Left lung (tissue), 10 donors: ENCODE data around the gene AAMP. TPM values are rescaled to one million over a fixed set of nuclear protein-coding genes. Genes with fewer than 3 reads are reported as not detected.

Experiments used
- ATAC-seq: fragments of 200-7000 bp; cut with Tn5 transposase; one replicate; pipeline ENCODE4 v1.9.1; 2020; ENCODE audit warnings: moderate library complexity
- DNase-seq, 4 donors: peaks; one replicate each; pipeline ENCODE4 v3.0.0-alpha.2; 2013 to 2020
- H3K27ac ChIP-seq, 2 donors: fragments of 200-600 bp; sonication (generic) in 1 of 2; one replicate each; pipeline versions ENCODE4 v1.5.0 to v1.8.0; 2020 to 2021
- H3K27me3 ChIP-seq, 2 donors: fragments of 200-600 bp; sonication (generic) in 1 of 2; one replicate each; pipeline versions ENCODE4 v1.5.0 to v1.8.0; 2020 to 2021
- H3K36me3 ChIP-seq, 2 donors: fragments of 200-600 bp; sonication (generic) in 1 of 2; one replicate each; pipeline versions ENCODE4 v1.5.0 to v1.8.0; 2020 to 2021
- H3K4me1 ChIP-seq, 2 donors: fragments of 200-600 bp; one replicate each; pipeline ENCODE4 v1.8.0; 2021
- H3K4me3 ChIP-seq, 2 donors: fragments of 200-600 bp; sonication (generic) in 1 of 2; one replicate each; pipeline versions ENCODE4 v1.5.0 to v1.8.0; 2020 to 2021; ENCODE audit warnings: mild to moderate bottlenecking in 1 of 2
- H3K9me3 ChIP-seq, 2 donors: fragments of 200-600 bp; sonication (generic) in 1 of 2; one replicate each; pipeline versions ENCODE4 v1.5.0 to v1.8.0; 2020 to 2021
- CTCF ChIP-seq, 2 donors: fragments of 200-600 bp; sonication (generic) in 1 of 2; IDR thresholded peaks; one replicate each; pipeline versions ENCODE4 v1.5.0 to v1.8.0; 2021; ENCODE audit warnings: antibody characterized with exemption in 2 of 2
- intact Hi-C, 2 donors: fragments of 100-400 bp; cut with DNase I; formaldehyde crosslinking; loops; one replicate each; pipeline versions ENCODE4 v1.11.2 to v1.14.2; 2022
- polyA plus RNA-seq, 6 donors: library from polyadenylated mRNA; unstranded; fragments of 120-200 nt; gene quantifications; one replicate each; pipeline ENCODE4 v1.2.1, GENCODE V29; 2013; ENCODE audit not compliant: insufficient read length in 6 of 6
- total RNA-seq, 2 donors: library from RNA; stranded (reverse); fragmentation: NEBNext Ultra II Directional; extraction: Animal tissue kit (Norgen Biotek cat#: 25700); gene quantifications; one replicate each; pipeline ENCODE4 v1.2.1, GENCODE V29; 2021
- donor health status: DM: no; HTN: yes; CAD: no.
- donor health status: DM: no; HTN: no; CAD: no.

Gene AAMP
- total and polyA plus RNA-seq, 8 donors, result 55.2 to 120 (median 113) TPM

- Histone ChIP-seq H3K27ac (peak overlapping the region; percentile 68 to 84), H3K4me3 (peak overlapping the region in 1 of 2 donors; percentile 1), H3K9me3 (no peaks in the 10 kb centered on the region), H3K4me1 (peaks cover 27 to 92% of the 10 kb centered on the region in 2 donors), H3K27me3 (no peaks in the 10 kb centered on the region), H3K36me3 (peaks cover 0 to 97% of the 10 kb centered on the region in 2 donors)
- intact Hi-C loops, result no loop called here
- DNase-seq (no peak), ATAC-seq (no peak)
- TF ChIP-seq CTCF (IDR thresholded peaks at IDR 0.05), result no peak
Observed at GRCh38 chr2:218228366-218229090, 41.4 kb downstream of the AAMP start.

- DNase-seq, result no peak
- no peak for ATAC-seq
- Histone ChIP-seq H3K9me3 (no peaks in the 10 kb centered on the region), H3K27me3 (no peaks in the 10 kb centered on the region), H3K27ac (peak overlapping the region in 1 of 2 donors; percentile 16), H3K4me3 (no peak overlapping the region), H3K4me1 (peaks cover 40 to 100% of the 10 kb centered on the region in 2 donors), H3K36me3 (peaks cover 0 to 84% of the 10 kb centered on the region in 2 donors)
- intact Hi-C loops, result no loop called here
- no peak for TF ChIP-seq CTCF (IDR thresholded peaks at IDR 0.05)
Observed at GRCh38 chr2:218226903-218227302, 43.0 kb downstream of the AAMP start.

GRCh38 chr2:218224186-218224585 is 45.8 kb downstream of the AAMP start:
- ATAC-seq (no peak), DNase-seq (no peak)
- no peak for TF ChIP-seq CTCF (IDR thresholded peaks at IDR 0.05)
- Histone ChIP-seq H3K27ac (no peak overlapping the region), H3K36me3 (peaks cover 0 to 72% of the 10 kb centered on the region in 2 donors), H3K27me3 (no peaks in the 10 kb centered on the region), H3K4me3 (no peak overlapping the region), H3K9me3 (no peaks in the 10 kb centered on the region), H3K4me1 (peaks cover 47 to 100% of the 10 kb centered on the region in 2 donors)
- intact Hi-C loops, result no loop called here

- DNase-seq (no peak), ATAC-seq (no peak)
- intact Hi-C loops, result no loop called here
- H3K36me3 ChIP-seq, result peaks cover 0 to 61% of the 10 kb centered on the region in 2 donors
- no peaks in the 10 kb centered on the region for H3K9me3 ChIP-seq
- peak overlapping the region in 1 of 2 donors; percentile 3 for H3K4me3 ChIP-seq
- H3K27me3 ChIP-seq, result no peaks in the 10 kb centered on the region
- H3K4me1 ChIP-seq, result peaks cover 45 to 98% of the 10 kb centered on the region in 2 donors
- no peak for TF ChIP-seq CTCF (IDR thresholded peaks at IDR 0.05)
- H3K27ac ChIP-seq, result peak overlapping the region in 1 of 2 donors; percentile 16
Observed at GRCh38 chr2:218223046-218223445, 46.9 kb downstream of the AAMP start.

- peak in 1 of 4 donors; percentile 36 for DNase-seq
- H3K27me3 ChIP-seq, result no peaks in the 10 kb centered on the region
- intact Hi-C loops, result no loop called here
- peaks cover 0 to 41% of the 10 kb centered on the region in 2 donors for H3K36me3 ChIP-seq
- peaks cover 45 to 84% of the 10 kb centered on the region in 2 donors for H3K4me1 ChIP-seq
- H3K27ac ChIP-seq, result peak overlapping the region in 1 of 2 donors; percentile 95
- no peak for TF ChIP-seq CTCF (IDR thresholded peaks at IDR 0.05)
- peak overlapping the region in 1 of 2 donors; percentile 91 for H3K4me3 ChIP-seq
- H3K9me3 ChIP-seq, result no peaks in the 10 kb centered on the region
- ATAC-seq, result no peak
Observed at GRCh38 chr2:218221000-218221399, 48.9 kb downstream of the AAMP start.
